OCI-LY7 (cell line): ENCODE results near the gene CST6. TPM values are rescaled to one million over a fixed set of nuclear protein-coding genes. Genes with fewer than 3 reads are reported as not detected.

Experiments used
- BruUV-seq: library from RNA; stranded (reverse); fragments of 400-500 nt; replicated peaks from 2 replicates; lab custom pipeline; 2021; lab: Mats Ljungman, UMichigan
- CTCF ChIA-PET: fragments of 300-600 bp; sonication (Branson Sonifier 250); formaldehyde crosslinking; loops from one replicate; lab custom pipeline; 2022; ENCODE audit warnings: antibody characterized with exemption; ENCODE audit not compliant: unreplicated experiment; lab: Charles Lee
- POLR2A ChIA-PET: fragments of 300-600 bp; sonication (Branson Sonifier 250); formaldehyde crosslinking; loops from one replicate; lab custom pipeline; 2022; ENCODE audit warnings: antibody characterized with exemption; lab: Charles Lee
- DNase-seq: peaks from one replicate; pipeline ENCODE4 v3.0.0-alpha.2; 2015; ENCODE audit warnings: low spot score
- H2AFZ ChIP-seq: fragments of 200-600 bp; sonication (generic), shearing (Covaris generic); 2 replicates; pipeline ENCODE4 v1.6.1; 2014; ENCODE audit warnings: mild to moderate bottlenecking, antibody characterized with exemption, low read length, moderate library complexity
- H3K27ac ChIP-seq: fragments of 200-600 bp; sonication (generic); 2 replicates; pipeline ENCODE4 v1.5.1; 2014; ENCODE audit warnings: mixed run types, low read depth, mild to moderate bottlenecking, moderate library complexity, low read length, inconsistent platforms; ENCODE audit not compliant: poor library complexity, severe bottlenecking
- H3K36me3 ChIP-seq: fragments of 200-600 bp; sonication (generic); 2 replicates; pipeline ENCODE4 v1.6.1; 2014; ENCODE audit warnings: mild to moderate bottlenecking, antibody characterized with exemption, low read length, moderate library complexity, mixed read lengths; ENCODE audit not compliant: insufficient read depth
- H3K4me1 ChIP-seq: fragments of 200-600 bp; sonication (generic); 2 replicates; pipeline ENCODE4 v1.5.1; 2014; ENCODE audit warnings: mild to moderate bottlenecking, low read length; ENCODE audit not compliant: insufficient read depth, poor library complexity, severe bottlenecking
- H3K4me2 ChIP-seq: fragments of 200-600 bp; sonication (generic); 2 replicates; pipeline ENCODE4 v1.6.1; 2014; ENCODE audit warnings: mild to moderate bottlenecking, low read length
- H3K4me3 ChIP-seq: fragments of 200-600 bp; sonication (generic); 2 replicates; pipeline ENCODE4 v1.5.1; 2014; ENCODE audit warnings: mild to moderate bottlenecking, low read depth, low read length; ENCODE audit not compliant: poor library complexity, severe bottlenecking
- H3K79me2 ChIP-seq: fragments of 200-600 bp; sonication (generic); 2 replicates; pipeline ENCODE4 v1.6.1; 2016; ENCODE audit warnings: low read depth, mild to moderate bottlenecking, low read length, moderate library complexity, mixed read lengths; ENCODE audit not compliant: insufficient read depth
- H3K9me2 ChIP-seq: fragments of 200-600 bp; sonication (generic); 2 replicates; pipeline ENCODE4 v1.6.1; 2016; ENCODE audit warnings: mild to moderate bottlenecking, low read length, mixed read lengths; ENCODE audit not compliant: insufficient read depth
- H3K9me3 ChIP-seq: fragments of 200-600 bp; sonication (generic); 2 replicates; pipeline ENCODE4 v1.6.1; 2014; ENCODE audit warnings: mild to moderate bottlenecking, mixed run types, low read length, mixed read lengths
- H4K20me1 ChIP-seq: fragments of 200-600 bp; sonication (generic); 2 replicates; pipeline ENCODE4 v1.6.1; 2014; ENCODE audit warnings: mild to moderate bottlenecking, antibody characterized with exemption, low read length, moderate library complexity, mixed read lengths; ENCODE audit not compliant: insufficient read depth
- CTCF ChIP-seq: fragments of 200-600 bp; sonication (generic); conservative IDR thresholded peaks from 2 replicates; pipeline ENCODE4 v1.5.1; 2014; ENCODE audit warnings: mild to moderate bottlenecking, antibody characterized with exemption, low read length, moderate library complexity, mixed read lengths
- EZH2phosphoT487 ChIP-seq: fragments of 200-600 bp; sonication (generic); IDR thresholded peaks from 2 replicates; pipeline ENCODE4 v1.6.1; 2018; ENCODE audit warnings: low read depth, borderline replicate concordance, mild to moderate bottlenecking, mixed run types, antibody characterized with exemption, low read length, moderate library complexity, mixed read lengths
- intact Hi-C: fragments of 100-400 bp; cut with micrococcal nuclease; formaldehyde crosslinking; loops from one replicate; pipeline ENCODE4 v1.10.0; 2022; ENCODE audit not compliant: unreplicated experiment
- total RNA-seq, 2 experiments: library from RNA; depleted of rRNA in 1 of 2; stranded (reverse); fragments of >200 nt in 1 of 2; shearing (Covaris generic) in 1 of 2; gene quantifications; 2 replicates each; pipeline ENCODE4 v1.2.3, GENCODE V29; 2014 to 2022

Gene CST6
- total RNA-seq, 2 experiments from 2014 or later: not detected

- TF ChIP-seq EZH2phosphoT487 (no peak), CTCF (no peak)
- H3K27ac ChIP-seq: no peak overlapping the region
- CTCF ChIA-PET: interaction anchor here (0.5 kb wide), 1 partner anchor 241 kb away, joined by 8 read pairs; the partner anchor contains the start of gene YIF1A
- no peak overlapping the region for H2AFZ ChIP-seq
- H3K4me3 ChIP-seq: no peak overlapping the region
- H3K36me3 ChIP-seq: 0 out of 2 replicates have a peak, but pooled peaks cover 4% of the 10 kb centered on the region
- no TSS peak for BruUV-seq
- H4K20me1 ChIP-seq: no peaks in the 10 kb centered on the region
- H3K9me2 ChIP-seq: no peaks in the 10 kb centered on the region
- intact Hi-C loops: no loop called here
- POLR2A ChIA-PET: interaction anchor here (0.6 kb wide), 1 partner anchor 71 kb away, joined by 3 read pairs; no protein-coding TSS in a partner anchor
- DNase-seq: no peak
- H3K4me1 ChIP-seq: peaks cover 25% of the 10 kb centered on the region
- no peaks in the 10 kb centered on the region for H3K9me3 ChIP-seq
- peaks cover 6% of the 10 kb centered on the region for H3K79me2 ChIP-seq
- H3K4me2 ChIP-seq: no peak overlapping the region
These were observed 35.9 kb downstream of the CST6 start for GRCh38 chr11:66047541-66048365.

DNA sequence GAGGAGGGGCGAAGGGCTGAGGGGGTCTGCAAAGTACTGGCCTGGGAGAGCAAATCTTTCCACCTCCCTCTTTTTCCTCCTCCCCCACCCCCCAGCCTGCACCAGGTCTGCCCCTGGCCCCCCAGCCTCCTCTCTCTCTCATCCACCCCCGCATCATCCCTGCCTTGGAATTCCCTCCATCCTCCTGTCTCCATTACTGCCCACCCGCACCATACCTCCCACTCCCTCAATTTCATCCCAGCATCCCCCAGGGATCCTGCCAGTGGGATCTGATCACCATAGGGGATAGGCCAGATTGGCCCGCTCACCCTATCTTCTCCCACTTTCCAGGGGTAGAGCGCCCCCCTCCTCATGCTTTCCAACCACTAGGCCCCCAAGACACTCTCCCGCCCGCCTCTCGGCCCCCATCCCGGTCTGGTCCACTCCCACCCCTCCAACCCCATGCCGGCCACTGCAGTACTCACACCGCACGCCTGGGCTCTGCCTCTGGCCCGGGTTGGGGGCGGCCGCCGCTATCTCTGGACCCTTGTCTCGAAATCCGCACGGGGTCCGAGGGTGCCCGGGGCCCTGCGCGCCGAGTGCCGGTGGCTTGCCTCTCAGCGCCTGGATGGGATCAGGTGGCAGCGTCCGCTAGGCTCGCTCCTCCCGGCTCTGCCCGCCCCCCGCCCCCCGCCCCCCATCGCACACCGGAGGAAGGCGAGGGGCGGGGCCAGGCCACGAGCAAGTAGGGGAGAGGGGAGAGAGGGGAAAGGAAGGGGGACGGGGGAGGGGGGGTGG lies 36.9 kb downstream of the CST6 start, which contains the start of gene GAL3ST3:
GAL3ST3 (minus strand) TSS at position 615 of the 777 bp plus-strand sequence. CDS start 3,746 bp downstream, outside the sequence.
- no TSS peak for BruUV-seq
- H3K4me2 ChIP-seq: no peak within 1 kb of the TSS
- POLR2A ChIA-PET: no interaction called here
- no peak within 1 kb of the TSS for H3K27ac ChIP-seq
- H3K4me1 ChIP-seq: peaks cover 34% of the 10 kb centered on the region
- intact Hi-C loops: no loop called here
- peaks cover 13% of the 10 kb centered on the region; the same call in 1 of the 2 replicates for H3K36me3 ChIP-seq
- no peaks in the 10 kb centered on the region for H4K20me1 ChIP-seq
- no peaks in the 10 kb centered on the region for H3K9me3 ChIP-seq
- CTCF ChIA-PET: interaction anchor here (0.5 kb wide), 1 partner anchor 240 kb away, joined by 8 read pairs; the partner anchor contains the start of gene YIF1A
- TF ChIP-seq EZH2phosphoT487 (no peak), CTCF (no peak)
- no peaks in the 10 kb centered on the region for H3K9me2 ChIP-seq
- peaks cover 16% of the 10 kb centered on the region for H3K79me2 ChIP-seq
- no peak for DNase-seq
- H3K4me3 ChIP-seq: no peak within 1 kb of the TSS
- H2AFZ ChIP-seq: no peak within 1 kb of the TSS
